ENCODE measurements around the gene NR3C2. TPM values are rescaled to one million over a fixed set of nuclear protein-coding genes. Genes with fewer than 3 reads are reported as not detected.

The NR3C2 gene
- total RNA-seq, 2 experiments from 2014 or later: 6.1 to 6.4 TPM

- H3K27ac Mint-ChIP-seq: no peak overlapping the region
- H3K4me1 Mint-ChIP-seq (ENCODE audit: low read depth): peaks cover 26% of the 10 kb centered on the region
- no peak for ATAC-seq
- CTCF ChIA-PET: no interaction called here
- intact Hi-C loops (cut with micrococcal nuclease): no loop called here
- DNase-seq: no peak
- POLR2A ChIA-PET: no interaction called here
- no peak overlapping the region for H3K4me3 Mint-ChIP-seq
- H3K36me3 Mint-ChIP-seq (ENCODE audit: low read depth): peaks cover 6% of the 10 kb centered on the region
- no peak for TF ChIP-seq CTCF (IDR thresholded peaks at IDR 0.05)
- H3K9me3 Mint-ChIP-seq: no peaks in the 10 kb centered on the region
- no peaks in the 10 kb centered on the region for H3K27me3 Mint-ChIP-seq
Measured at GRCh38 chr4:148065075-148065474, 377.1 kb downstream of the NR3C2 start.

GRCh38 chr4:148064451-148064850 lies 377.8 kb downstream of the NR3C2 start:
- POLR2A ChIA-PET: no interaction called here
- CTCF ChIA-PET: no interaction called here
- H3K27ac Mint-ChIP-seq: no peak overlapping the region

GRCh38 chr4:148062301-148062950 lies 379.8 kb downstream of the NR3C2 start:
- Mint-ChIP-seq H3K36me3 (ENCODE audit: low read depth) (peaks cover 6% of the 10 kb centered on the region), H3K4me3 (no peak overlapping the region), H3K9me3 (no peaks in the 10 kb centered on the region), H3K4me1 (ENCODE audit: low read depth) (peaks cover 43% of the 10 kb centered on the region), H3K27ac (no peak overlapping the region), H3K27me3 (no peaks in the 10 kb centered on the region)
- intact Hi-C loops (cut with micrococcal nuclease): no loop called here
- ChIA-PET POLR2A (no interaction called here), CTCF (no interaction called here)
- ATAC-seq (no peak), DNase-seq (no peak)
- no peak for TF ChIP-seq CTCF (IDR thresholded peaks at IDR 0.05)

More at GRCh38 chr4:148064451-148064850, 377.8 kb downstream of the NR3C2 start:
- no peak for DNase-seq
- intact Hi-C loops (cut with micrococcal nuclease): no loop called here
- ATAC-seq: no peak
- Mint-ChIP-seq H3K4me3 (no peak overlapping the region), H3K27me3 (no peaks in the 10 kb centered on the region), H3K36me3 (ENCODE audit: low read depth) (peaks cover 6% of the 10 kb centered on the region), H3K4me1 (ENCODE audit: low read depth) (peaks cover 30% of the 10 kb centered on the region), H3K9me3 (no peaks in the 10 kb centered on the region)
- no peak for TF ChIP-seq CTCF (IDR thresholded peaks at IDR 0.05)

GRCh38 chr4:148061795-148062194 lies 380.4 kb downstream of the NR3C2 start:
- POLR2A ChIA-PET: no interaction called here
- no peak for ATAC-seq
- no peak overlapping the region for H3K27ac Mint-ChIP-seq

More at GRCh38 chr4:148061795-148062194, 380.4 kb downstream of the NR3C2 start:
- no peak for DNase-seq
- CTCF ChIA-PET: interaction anchor here (1.0 kb wide), 1 partner anchor 195 kb away, joined by 3 read pairs; no protein-coding TSS in a partner anchor
- intact Hi-C loops (cut with micrococcal nuclease): no loop called here
- Mint-ChIP-seq H3K27me3 (no peaks in the 10 kb centered on the region), H3K36me3 (ENCODE audit: low read depth) (peaks cover 6% of the 10 kb centered on the region), H3K4me1 (ENCODE audit: low read depth) (peaks cover 48% of the 10 kb centered on the region), H3K9me3 (no peaks in the 10 kb centered on the region), H3K4me3 (no peak overlapping the region)
- no peak for TF ChIP-seq CTCF (IDR thresholded peaks at IDR 0.05)
